Thyroid gland (tissue), 4 donors: Measurements from ENCODE around the gene FCHSD2.
"Not testable (repeated sequence)": the region's sequence is repeated elsewhere in the genome, so short reads cannot be mapped to it uniquely, and the experiment has no call there.

ENCODE experiments used
- POLR2A ChIP-seq, 2 donors: fragments of 450-650 bp; IDR thresholded peaks; one replicate each; pipeline ENCODE4 v1.6.1; 2017; ENCODE audit warnings: antibody characterized with exemption in 2 of 2, mild to moderate bottlenecking in 2 of 2, moderate library complexity in 1 of 2
- TF ChIP-seq, protein P1 (sequence below), 6 experiments: fragments of 200-600 bp in 3 of 6; fragments of 450-650 bp in 3 of 6; sonication (generic) in 3 of 6; IDR thresholded peaks; one replicate each; pipeline ENCODE4 v1.5.1; 2016 to 2019; ENCODE audit warnings: antibody characterized with exemption in 6 of 6, mild to moderate bottlenecking in 2 of 6, inconsistent platforms in 1 of 6, moderate library complexity in 1 of 6

GRCh38 chr11:72976522-72976892, 165.6 kb downstream of the FCHSD2 start:
- not testable (repeated sequence) for TF ChIP-seq POLR2A (IDR thresholded peaks at IDR 0.05)
- TF ChIP-seq, protein P1, sequence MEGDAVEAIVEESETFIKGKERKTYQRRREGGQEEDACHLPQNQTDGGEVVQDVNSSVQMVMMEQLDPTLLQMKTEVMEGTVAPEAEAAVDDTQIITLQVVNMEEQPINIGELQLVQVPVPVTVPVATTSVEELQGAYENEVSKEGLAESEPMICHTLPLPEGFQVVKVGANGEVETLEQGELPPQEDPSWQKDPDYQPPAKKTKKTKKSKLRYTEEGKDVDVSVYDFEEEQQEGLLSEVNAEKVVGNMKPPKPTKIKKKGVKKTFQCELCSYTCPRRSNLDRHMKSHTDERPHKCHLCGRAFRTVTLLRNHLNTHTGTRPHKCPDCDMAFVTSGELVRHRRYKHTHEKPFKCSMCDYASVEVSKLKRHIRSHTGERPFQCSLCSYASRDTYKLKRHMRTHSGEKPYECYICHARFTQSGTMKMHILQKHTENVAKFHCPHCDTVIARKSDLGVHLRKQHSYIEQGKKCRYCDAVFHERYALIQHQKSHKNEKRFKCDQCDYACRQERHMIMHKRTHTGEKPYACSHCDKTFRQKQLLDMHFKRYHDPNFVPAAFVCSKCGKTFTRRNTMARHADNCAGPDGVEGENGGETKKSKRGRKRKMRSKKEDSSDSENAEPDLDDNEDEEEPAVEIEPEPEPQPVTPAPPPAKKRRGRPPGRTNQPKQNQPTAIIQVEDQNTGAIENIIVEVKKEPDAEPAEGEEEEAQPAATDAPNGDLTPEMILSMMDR (IDR thresholded peaks at IDR 0.05), result not testable (repeated sequence)
